HG03103 (cell line): ENCODE data around the gene MPP4.
"Not testable (repeated sequence)": the region's sequence is repeated elsewhere in the genome, so short reads cannot be mapped to it uniquely, and the experiment has no call there.

Experiments used
- ATAC-seq: cut with Tn5 transposase; IDR thresholded peaks from one replicate; pipeline ENCODE4 v1.9.1; 2021; ENCODE audit warnings: low read depth; ENCODE audit not compliant: unreplicated experiment

Gene MPP4

DNA sequence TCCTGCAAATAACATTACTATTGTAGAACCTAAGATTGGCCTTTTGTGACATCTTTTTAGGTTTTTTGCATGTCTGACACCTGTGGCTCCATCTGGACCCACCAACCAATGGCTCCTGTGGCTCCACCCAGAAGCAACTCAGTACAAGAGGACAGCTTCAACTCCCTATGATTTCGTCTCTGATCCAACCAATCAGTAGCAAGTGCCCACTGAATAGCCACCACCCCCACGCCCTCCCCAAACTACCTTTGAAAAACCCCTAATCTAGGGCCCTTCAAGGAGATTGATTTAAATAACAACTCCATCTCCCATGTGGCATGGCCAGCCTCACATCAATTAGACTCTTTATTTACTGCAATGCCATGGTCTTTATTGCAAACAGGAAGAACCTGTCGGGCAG lies 23.6 kb downstream of the MPP4 start:
- no peak for ATAC-seq

DNA sequence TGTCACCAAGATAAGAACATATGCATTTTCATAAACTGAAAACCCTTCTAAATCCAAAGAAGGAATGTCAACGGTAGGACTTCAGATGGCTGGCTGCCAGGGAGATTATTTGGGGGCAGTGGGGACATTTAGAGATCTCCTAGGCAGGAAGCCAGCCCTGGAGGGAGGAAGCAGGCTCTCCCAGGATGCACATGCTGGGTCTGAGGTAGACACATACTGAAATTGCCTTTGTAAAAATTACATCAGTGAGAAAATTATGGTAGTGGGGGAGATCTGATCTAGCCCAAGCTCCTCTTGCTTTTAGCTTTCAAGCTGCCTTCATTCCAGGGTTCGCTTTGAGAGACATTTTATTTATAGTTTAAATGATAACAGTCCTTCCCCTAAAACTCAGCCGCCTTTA lies 24.1 kb downstream of the MPP4 start:
- no peak for ATAC-seq

DNA sequence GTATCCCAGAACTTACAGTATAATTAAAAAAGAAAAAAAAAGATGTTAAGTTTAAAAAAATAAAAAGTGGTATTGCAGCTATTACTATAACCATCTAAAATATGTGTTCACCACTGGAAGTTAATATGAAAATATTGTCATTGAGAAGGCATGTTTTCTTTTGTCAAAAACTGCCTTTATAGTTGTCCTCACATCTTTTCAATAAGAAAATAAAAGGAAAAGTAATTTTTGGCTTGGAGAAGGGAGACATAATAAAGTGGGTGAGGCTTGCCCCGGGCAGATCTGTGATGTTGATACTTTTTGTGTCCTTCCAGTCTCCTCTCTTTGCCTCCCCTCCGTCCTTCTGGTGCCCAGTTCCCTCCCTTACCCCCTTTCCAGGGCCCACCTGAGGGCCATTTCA lies 24.9 kb downstream of the MPP4 start:
- ATAC-seq: no peak

DNA sequence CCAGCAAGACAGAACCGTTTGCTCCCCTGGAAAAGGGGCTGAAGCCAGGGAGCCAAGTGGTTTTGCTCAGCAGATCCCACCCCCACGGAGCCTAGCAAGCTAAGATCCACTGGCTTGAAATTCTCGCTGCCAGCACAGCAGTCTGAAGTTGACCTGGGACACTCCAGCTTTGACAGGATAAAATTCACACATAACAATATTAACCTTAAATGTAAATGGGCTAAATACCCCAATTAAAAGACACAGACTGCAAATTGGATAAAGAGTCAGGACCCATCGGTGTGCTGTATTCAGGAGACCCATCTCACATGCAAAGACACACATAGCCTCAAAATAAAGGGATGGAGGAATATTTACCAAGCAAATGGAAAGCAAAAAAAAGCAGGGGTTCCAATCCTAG lies 27.2 kb downstream of the MPP4 start:
- not testable (repeated sequence) for ATAC-seq

DNA sequence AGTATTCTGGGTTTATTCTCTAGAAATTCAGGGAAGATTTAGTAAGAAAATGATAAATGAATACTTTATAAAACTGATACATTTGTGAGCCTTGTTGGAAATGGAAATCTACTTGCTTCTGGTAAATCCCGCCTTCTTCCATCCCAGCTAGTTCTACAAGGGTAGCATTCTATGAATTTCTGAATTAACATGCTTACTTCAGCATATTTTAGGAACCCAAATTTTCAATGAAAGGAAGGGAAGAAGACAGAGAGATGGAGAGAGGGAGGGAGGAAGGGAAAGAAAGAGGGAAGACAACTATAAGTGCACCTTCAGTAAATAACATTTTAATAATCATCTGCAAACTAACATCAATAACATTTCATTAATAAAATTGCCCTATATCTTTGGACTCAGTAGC lies 28.6 kb downstream of the MPP4 start:
- no peak for ATAC-seq

DNA sequence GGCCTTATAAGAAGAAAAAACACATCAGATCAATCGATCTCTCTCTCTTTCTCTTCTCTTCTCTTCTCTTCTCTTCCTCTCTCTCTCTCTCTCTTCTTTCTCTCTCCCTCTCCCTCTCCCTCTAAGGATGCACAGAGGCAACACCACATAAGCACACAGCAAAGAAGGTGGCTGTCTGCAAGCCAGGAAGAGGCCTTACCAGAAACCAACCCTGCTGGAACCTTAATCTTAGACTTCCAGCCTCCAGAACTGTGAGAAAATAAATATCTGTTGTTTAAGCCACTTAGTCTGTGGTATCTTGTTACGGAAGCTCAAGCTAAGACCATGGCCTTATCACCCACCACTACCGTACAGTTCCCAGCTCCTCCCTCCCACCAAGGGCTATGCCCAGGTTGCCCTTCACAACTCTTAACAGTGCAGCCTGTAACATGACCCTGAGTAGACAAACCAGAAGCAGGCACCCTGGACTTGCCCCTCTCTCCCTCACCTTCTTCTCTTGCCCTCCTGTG lies 30.0 kb downstream of the MPP4 start:
- ATAC-seq: no peak

DNA sequence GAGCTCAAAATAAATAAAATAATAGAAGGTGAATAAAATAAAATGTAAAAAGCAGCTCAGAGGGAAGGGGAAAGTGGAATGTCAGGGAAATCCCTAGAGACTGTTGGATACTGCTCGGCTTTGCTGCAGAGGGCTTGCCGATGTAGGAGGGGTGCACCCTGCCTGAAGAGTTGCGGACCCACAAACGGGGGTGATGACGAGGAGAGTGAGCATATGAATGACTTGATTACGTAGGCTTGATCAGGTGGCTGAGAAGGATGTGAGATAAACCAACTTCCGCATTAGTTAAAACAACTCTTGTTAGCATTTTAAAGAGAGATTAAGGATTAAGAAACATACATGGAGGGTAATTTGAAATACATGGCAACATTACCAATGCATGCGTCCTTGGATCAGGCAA lies 34.1 kb downstream of the MPP4 start:
- ATAC-seq: no peak

DNA sequence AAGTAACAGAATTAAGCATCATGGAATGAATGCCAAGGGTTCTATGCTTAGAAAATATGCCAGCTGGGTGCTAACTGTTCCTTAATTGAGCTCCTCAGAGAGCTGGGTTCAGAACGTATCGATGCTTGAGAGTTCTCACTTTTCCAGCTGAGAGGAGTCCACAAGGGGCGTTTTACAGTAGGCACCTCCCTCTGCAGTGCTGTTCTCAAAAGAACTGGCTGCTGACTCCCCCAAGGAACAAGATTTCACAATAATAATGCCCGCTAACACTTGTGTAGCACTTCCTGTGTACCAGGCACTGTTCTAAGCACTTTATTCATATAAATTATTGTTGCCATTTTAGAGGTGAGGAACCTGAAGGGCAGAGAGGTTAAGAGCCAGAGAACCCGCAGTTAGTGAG lies 37.1 kb downstream of the MPP4 start:
- no peak for ATAC-seq

DNA sequence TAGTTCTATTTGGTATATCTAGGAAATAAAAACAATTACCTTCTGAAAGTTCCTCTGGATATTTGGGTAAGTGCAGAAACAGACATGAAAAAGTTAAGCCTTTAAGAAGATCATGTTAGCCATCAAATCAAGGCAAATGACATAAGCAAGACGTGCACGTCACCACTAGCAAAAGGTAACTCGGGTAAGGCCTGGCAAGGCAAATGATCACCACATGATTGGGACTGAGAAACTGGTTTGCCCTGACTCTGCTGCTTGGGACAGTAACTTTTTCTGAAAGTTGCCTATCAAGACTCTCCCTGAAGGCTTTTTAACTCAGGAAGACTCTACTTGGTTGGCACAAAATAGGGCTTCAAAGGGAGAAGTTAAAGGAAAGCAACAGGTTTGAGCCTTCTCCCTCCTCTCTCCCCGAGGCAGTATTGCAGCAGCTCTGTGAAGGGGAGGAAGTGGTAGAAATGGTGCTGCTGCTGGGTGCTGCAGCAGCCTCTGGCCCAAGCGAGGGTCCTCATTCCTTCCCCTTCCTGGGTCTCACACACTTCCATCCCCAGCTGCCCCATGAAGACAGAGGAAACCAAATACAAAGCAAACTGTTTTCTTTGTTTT lies 38.0 kb downstream of the MPP4 start:
- no peak for ATAC-seq

DNA sequence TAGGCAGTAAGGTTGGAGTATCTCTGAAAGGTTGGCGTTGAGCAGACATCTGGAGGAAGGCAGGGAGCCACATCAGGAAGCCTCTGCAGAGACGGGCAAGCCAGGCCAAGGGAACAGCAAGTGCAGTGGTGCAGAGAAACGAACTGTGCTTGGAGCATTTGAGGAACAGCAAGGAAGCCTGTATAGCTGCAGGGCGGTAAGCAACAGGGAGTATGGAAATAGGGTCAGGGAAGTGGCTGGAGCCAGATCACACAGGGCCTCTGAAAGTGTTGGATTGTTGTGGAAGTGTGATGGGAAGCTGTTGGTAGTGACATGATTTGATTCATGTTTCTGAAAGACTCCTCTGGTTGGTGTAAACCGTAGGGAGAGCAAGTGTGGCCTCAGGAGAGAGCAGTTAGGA lies 41.7 kb downstream of the MPP4 start:
- ATAC-seq: no peak

DNA sequence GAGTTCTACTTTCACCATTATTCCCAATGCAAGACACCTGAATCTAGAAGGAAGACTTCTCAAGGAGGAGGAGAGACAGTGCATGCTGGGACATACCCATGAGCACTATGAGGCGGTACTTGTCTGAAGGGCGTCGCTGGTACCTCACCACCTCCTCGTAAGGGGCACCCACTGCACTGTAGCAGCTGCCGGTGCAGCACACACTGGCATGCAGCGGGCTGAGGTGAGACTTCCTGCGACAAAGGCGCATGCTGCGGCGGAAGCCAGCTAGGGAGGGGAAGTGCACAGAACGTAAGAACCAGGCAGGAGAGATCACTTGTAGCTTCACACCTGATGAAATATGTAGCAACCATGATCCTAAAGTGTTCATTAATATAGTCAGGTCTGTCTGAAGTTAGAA lies 42.3 kb downstream of the MPP4 start:
- ATAC-seq: no peak

DNA sequence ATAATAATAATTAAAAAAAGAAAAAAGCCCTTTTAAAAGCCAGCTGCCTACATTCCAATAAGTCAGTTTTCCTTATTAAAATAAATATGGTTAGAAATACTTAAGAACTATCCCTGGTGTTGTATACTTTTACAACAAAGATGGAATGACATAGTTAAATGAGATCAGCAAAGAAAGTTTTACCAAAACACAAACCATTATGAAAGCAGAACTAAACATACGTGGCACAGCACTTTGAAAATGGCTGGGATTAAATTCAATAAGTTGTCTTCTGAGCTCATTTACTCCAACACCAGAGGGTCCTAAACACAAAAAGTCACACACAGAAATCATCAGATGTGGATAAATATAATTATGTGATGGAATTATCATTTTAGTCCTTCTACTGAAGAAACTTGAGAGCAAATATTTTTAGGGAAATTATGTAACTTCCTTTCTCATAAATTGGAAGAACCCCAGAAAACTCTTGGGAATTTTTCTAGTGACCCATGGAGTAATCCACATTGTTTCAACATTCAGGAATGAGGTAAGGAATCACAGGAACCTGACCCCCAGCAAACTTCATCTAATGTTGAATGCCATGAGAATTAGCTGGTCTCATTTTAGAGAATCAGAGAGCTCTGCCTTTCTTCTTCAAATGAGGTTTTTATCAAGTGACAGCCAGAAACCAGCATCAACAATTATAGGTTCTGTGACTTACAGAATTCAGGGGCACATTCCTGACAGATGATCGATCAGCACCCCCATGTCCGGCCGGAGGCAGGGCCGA lies 43.6 kb downstream of the MPP4 start:
- ATAC-seq: no peak

DNA sequence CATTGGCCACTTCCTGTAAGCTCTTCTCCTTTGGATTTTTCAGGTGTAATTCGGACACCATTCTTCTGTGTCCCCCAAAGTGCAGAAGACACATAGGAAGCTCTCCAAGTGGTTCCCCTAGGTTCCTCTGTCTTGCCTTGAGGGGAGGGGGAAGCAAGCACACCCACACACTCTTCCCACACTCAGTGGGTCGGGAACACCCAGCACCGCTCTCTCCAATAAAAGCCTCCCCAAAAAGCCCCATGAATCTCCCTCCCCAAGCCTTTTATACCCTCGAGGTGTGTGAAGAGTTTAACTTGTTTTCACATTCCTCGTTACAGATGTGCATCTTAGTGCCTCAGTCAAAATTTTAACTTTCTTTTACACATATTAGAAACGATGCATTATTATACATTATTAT lies 45.2 kb downstream of the MPP4 start:
- ATAC-seq: no peak

DNA sequence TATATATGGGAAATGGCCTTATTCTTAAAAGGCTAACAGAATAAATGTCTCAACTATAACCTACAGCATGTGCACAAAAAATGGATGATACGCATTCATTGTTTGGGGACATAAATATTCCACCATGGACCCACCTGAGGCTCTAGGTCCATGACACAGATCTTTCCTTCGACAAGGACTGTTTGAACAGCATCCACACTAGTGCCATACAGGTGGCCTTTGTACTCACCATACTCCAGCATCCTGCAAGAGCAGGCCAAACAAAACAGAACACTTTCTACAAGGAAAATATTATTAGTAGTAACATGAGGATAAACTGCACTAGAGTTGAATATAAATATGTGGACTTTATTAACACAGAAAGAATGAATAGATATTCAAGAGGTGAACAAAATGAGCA lies 49.0 kb downstream of the MPP4 start:
- ATAC-seq: no peak

DNA sequence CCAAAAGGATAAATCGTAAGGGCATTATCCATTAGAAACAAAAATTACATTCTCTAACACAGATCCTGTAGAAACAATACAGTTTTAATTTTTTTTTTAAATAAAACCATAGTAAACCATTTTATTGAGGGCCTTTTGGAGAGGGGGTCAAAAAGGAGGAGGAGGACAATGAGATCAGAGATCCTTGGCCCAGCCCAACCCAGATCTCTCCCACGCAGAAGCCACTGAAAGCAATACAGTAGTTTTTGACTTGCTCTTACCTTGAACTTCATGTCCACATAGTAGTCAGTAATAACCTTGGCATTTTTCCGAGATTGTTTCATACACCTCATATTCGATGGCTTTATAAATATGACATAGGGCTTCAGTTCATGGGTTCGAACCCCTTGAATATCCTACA lies 51.0 kb downstream of the MPP4 start:
- no peak for ATAC-seq

DNA sequence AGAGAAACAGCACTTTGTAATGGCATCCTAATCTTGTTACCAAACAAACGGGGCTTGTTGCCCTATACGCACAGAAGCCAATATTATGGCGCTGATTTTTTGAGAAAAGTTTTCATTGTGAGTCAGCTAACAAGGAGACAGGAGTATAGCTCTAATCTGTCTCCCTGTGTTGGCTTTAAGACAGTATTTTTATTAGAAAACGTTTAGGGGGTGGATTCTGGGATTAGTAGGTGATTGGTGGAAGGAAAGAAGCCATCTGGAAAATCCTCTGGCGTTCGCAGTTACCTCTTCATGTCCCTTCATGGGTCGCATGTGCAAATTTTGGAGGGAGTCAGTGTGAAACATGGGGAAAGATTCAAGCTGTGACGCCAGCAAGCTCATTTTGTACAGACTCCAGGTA lies 54.4 kb downstream of the MPP4 start:
- ATAC-seq: no peak

DNA sequence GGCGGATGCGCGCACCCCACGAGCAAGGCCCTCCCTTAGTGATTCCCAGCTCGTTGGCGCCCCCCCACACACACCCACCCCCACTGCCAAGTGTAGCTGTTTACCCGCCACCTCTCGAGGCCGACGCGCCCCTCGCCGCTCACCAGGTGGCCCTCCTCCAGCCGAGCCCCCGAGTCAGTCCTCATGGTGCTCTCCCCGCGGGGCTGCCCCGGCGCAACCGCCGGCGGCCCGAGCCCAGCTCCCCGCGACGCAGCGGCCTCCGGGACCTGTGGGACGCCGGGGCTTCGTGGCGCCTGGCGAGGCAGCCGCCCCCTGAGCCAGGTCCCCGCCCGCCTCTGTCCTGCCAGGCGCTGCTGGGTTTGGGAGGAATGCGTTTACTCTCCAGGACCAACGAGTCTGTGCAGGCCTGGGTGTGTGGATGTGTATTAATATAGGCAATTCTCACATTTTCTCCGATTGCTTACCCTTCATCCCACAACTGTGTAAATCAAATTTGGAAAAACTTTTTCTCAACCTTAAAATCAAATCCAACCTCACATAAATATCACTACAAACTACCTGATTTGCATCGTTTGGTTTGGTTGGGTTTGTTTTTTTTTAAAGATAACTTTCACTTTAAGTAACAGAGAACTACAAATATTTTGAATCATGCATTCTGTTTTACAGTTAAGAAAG lies 55.1 kb downstream of the MPP4 start, which contains the start of gene TMEM237:
TSS of gene TMEM237 (minus strand) at position 288 of the 675 bp plus-strand sequence. CDS start at position 185, 103 bp downstream.
- ATAC-seq: peak; percentile 45

DNA sequence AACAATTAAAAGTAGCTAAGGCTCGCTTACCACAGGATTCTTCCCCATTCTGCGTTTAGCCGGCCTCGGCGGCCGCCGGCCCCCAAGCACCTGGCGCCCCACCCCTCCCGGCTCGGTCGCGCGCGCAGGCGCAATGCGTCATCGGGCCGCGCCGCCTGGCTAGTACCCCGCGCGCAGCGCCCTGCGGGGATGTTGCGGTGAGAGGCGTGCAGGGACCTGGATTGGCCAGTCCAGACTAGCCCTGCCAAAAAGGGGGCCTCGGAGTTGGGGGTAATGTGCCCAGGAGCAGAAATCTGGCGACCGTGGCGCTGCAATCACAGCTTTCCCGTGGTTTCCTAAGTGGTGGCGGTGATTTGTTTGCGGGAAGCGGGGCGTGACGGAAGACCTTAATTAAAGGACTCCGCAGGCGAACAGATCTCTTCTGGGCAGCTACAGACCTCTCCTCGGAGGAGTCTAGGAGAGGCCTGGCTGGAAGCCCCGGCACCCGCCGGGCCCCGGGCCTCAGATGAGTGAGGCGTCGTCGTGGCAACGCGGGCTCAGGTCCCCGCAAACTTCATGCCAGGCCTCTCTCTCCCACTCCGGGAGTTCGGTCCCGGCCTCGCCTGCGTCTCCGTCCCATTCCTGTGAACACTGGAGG lies 55.7 kb downstream of the MPP4 start:
- peak; percentile 75 for ATAC-seq

DNA sequence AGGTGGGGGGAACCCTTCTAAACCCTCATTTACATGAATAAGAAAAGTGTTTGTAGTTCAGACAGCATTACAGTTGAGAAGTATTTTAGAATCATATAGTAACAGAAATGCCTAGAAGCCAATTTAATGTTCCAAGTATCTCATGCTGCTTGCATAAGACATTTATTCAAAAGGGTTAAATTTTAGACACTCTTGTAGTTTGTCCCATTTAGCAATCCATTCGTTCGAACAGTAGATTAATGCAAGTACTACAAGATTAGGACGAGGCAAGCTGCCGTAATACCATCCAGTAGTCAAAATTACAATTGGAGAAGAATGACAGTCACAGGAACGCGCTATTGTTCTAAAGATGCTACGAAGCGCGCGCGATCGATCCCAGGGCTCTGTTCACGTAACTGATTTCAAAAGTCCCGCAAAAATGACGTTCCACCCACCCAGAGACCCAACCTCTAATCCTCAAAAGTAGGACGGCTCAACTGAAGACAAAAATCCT lies 56.3 kb downstream of the MPP4 start:
- ATAC-seq: peak; percentile 37

DNA sequence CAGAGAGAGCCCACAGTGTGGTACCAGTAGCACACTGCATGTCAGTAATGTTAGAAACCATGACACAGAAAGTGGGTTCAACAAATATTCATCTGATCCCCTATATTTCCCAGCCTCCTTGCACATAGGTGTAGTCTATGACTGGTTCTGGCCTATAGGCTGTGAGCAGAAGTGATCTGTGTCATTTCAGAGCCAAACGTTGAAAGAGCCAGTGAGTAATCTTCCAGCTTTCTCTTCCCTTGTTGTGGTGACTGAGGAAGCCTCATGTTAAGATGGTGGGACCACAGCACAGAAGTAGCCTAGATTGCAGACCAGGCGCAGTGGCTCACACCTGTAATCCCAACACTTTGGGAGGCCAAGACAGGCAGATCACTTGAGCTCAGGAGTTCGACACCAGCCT lies 59.2 kb downstream of the MPP4 start:
- no peak for ATAC-seq

DNA sequence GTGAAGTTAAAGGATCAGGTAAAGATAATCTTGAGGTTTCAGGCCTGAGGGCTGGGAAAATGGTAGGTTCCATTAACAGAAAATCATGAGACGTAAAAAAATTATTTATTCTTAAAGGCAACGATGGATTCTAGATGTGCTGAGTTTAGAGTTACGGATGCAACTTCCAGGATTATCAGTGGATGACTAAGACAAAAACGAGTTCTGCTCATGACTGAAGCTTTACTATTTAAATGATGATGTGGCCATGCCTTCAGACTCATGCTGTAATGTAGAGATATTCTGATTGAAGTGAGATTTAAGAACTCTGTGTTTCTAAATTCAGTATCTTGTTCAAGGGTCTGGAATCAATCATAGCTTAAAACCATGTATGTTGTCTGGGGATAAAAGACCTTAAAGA lies 60.1 kb downstream of the MPP4 start:
- no peak for ATAC-seq
